Measurements from ENCODE around the gene COQ9.
"Not testable (repeated sequence)": the region's sequence is repeated elsewhere in the genome, so short reads cannot be mapped to it uniquely, and the experiment has no call there.

COQ9 gene

GRCh38 chr16:57447186-57447962, at the start of gene COQ9, which contains the start of gene CIAPIN1:
TSS of gene COQ9 (plus strand) at chr16:57447479. CDS start at chr16:57447506, 27 bp downstream.
TSS of gene CIAPIN1 (minus strand) at chr16:57447385. CDS start at chr16:57440928, 6,457 bp downstream.
- peak; percentile 89 for DNase-seq

GRCh38 chr16:57397493-57397892, 49.8 kb upstream of the COQ9 start:
- not testable (repeated sequence) for DNase-seq

- no peak for DNase-seq
These were observed 45.2 kb upstream of the COQ9 start for GRCh38 chr16:57401943-57402640.

- DNase-seq = no peak
These were observed 43.1 kb upstream of the COQ9 start, which contains the start of gene CCL17 for GRCh38 chr16:57403965-57404817. TSS of gene CCL17 (plus strand) at chr16:57404767. CDS start at chr16:57413933, 9,166 bp downstream.

GRCh38 chr16:57405097-57405496, 42.2 kb upstream of the COQ9 start:
- no peak for DNase-seq

GRCh38 chr16:57406881-57407280, 40.4 kb upstream of the COQ9 start:
- no peak for DNase-seq

GRCh38 chr16:57407521-57408353, 39.5 kb upstream of the COQ9 start:
- no peak for DNase-seq

GRCh38 chr16:57409065-57409464, 38.2 kb upstream of the COQ9 start:
- no peak for DNase-seq

- no peak for DNase-seq
These were observed 37.2 kb upstream of the COQ9 start for GRCh38 chr16:57409870-57410587.

GRCh38 chr16:57411362-57411976, 35.8 kb upstream of the COQ9 start:
- DNase-seq = no peak

GRCh38 chr16:57412584-57412983, 34.7 kb upstream of the COQ9 start:
- no peak for DNase-seq

- DNase-seq = no peak
These were observed 34.0 kb upstream of the COQ9 start for GRCh38 chr16:57413301-57413730.

- DNase-seq = no peak
These were observed 33.5 kb upstream of the COQ9 start for GRCh38 chr16:57413733-57414132.

- no peak for DNase-seq
These were observed 31.2 kb upstream of the COQ9 start for GRCh38 chr16:57416084-57416483.

- DNase-seq = no peak
These were observed 27.8 kb upstream of the COQ9 start for GRCh38 chr16:57419506-57419905.

GRCh38 chr16:57422026-57422944, 25.0 kb upstream of the COQ9 start:
- DNase-seq = peak; percentile 0

- DNase-seq = no peak
These were observed 24.1 kb upstream of the COQ9 start for GRCh38 chr16:57423152-57423551.

GRCh38 chr16:57424583-57424982, 22.7 kb upstream of the COQ9 start:
- no peak for DNase-seq

- no peak for DNase-seq
These were observed 20.9 kb upstream of the COQ9 start for GRCh38 chr16:57426356-57426755.

- no peak for DNase-seq
These were observed 20.0 kb upstream of the COQ9 start for GRCh38 chr16:57427307-57427706.
